CD14-positive monocyte (primary cell): ENCODE data around the gene ULK4. TPM values are rescaled to one million over a fixed set of nuclear protein-coding genes. Genes with fewer than 3 reads are reported as not detected.

Experiments
- DNase-seq, 3 donors: peaks; one replicate each; pipeline ENCODE4 v3.0.0-alpha.2; 2011 to 2022
- H2AFZ ChIP-seq: 2 replicates; pipeline ENCODE4 v1.6.0; 2012; ENCODE audit warnings: mild to moderate bottlenecking, low read depth, low read length, inconsistent platforms; ENCODE audit not compliant: insufficient read depth, poor library complexity, severe bottlenecking
- H3K27ac ChIP-seq, 2 donors: 1 replicate in 1 of 2; 2 replicates in 1 of 2; pipeline ENCODE4 v1.5.1; 2012 to 2013; ENCODE audit warnings: low read length in 2 of 2, control low read depth in 1 of 2, inconsistent platforms in 1 of 2, low read depth in 1 of 2, mild to moderate bottlenecking in 1 of 2
- H3K27me3 ChIP-seq, 2 donors: one replicate each; pipeline versions ENCODE4 v1.6.0 to v1.6.1; 2011 to 2013; ENCODE audit warnings: low read length in 2 of 2; ENCODE audit not compliant: control insufficient read depth in 2 of 2, insufficient read depth in 2 of 2
- H3K36me3 ChIP-seq, 2 donors: replicated peaks in 1 of 2; 1 replicate in 1 of 2; 2 replicates in 1 of 2; pipeline versions ENCODE4 v1.5.1 to v1.6.1; 2012 to 2013; ENCODE audit warnings: low read length in 2 of 2, control low read depth in 1 of 2, inconsistent platforms in 1 of 2, mild to moderate bottlenecking in 1 of 2; ENCODE audit not compliant: insufficient read depth in 2 of 2, control insufficient read depth in 1 of 2
- H3K4me1 ChIP-seq, 2 donors: 1 replicate in 1 of 2; 2 replicates in 1 of 2; pipeline versions ENCODE4 v1.5.1 to v1.6.1; 2012 to 2013; ENCODE audit warnings: low read length in 2 of 2, control low read depth in 1 of 2, inconsistent platforms in 1 of 2, mild to moderate bottlenecking in 1 of 2, moderate library complexity in 1 of 2; ENCODE audit not compliant: insufficient read depth in 2 of 2, control insufficient read depth in 1 of 2
- H3K4me2 ChIP-seq: replicated peaks from 2 replicates; pipeline ENCODE3; 2012; ENCODE audit warnings: low read length, moderate library complexity, mild to moderate bottlenecking; ENCODE audit not compliant: poor library complexity, severe bottlenecking; ENCODE audit errors: extremely low read depth
- H3K4me3 ChIP-seq, 3 experiments: fragments of 200-600 bp in 1 of 3; sonication (generic) in 1 of 3; replicated peaks in 1 of 3; 1 replicate in 2 of 3; 2 replicates in 1 of 3; pipeline ENCODE4 v1.5.1; 2011 to 2013; ENCODE audit warnings: low read length in 3 of 3, mild to moderate bottlenecking in 3 of 3, control low read depth in 2 of 3, low read depth in 2 of 3, inconsistent platforms in 1 of 3, moderate library complexity in 1 of 3
- H3K79me2 ChIP-seq: 2 replicates; pipeline ENCODE4 v1.6.0; 2012; ENCODE audit warnings: mild to moderate bottlenecking, control low read depth, inconsistent platforms, low read length, moderate library complexity; ENCODE audit not compliant: insufficient read depth
- H3K9ac ChIP-seq: 2 replicates; pipeline ENCODE4 v1.6.0; 2017; ENCODE audit warnings: low read length, mild to moderate bottlenecking; ENCODE audit not compliant: insufficient read depth, poor library complexity, severe bottlenecking
- H3K9me3 ChIP-seq, 2 donors: replicated peaks in 1 of 2; 1 replicate in 1 of 2; 2 replicates in 1 of 2; pipeline versions ENCODE4 v1.5.1 to v1.6.1; 2012 to 2013; ENCODE audit warnings: low read length in 2 of 2, control low read depth in 1 of 2; ENCODE audit not compliant: control insufficient read depth in 1 of 2, insufficient read depth in 1 of 2
- H4K20me1 ChIP-seq: 2 replicates; pipeline ENCODE4 v1.6.0; 2012; ENCODE audit warnings: mild to moderate bottlenecking, low read length, control low read depth, moderate library complexity; ENCODE audit not compliant: insufficient read depth
- H3K27ac Mint-ChIP-seq, 7 donors: one replicate each; pipeline ENCODE4 v1.8.0; 2020; ENCODE audit warnings: mild to moderate bottlenecking in 7 of 7, mixed read lengths in 7 of 7, moderate library complexity in 6 of 7, inconsistent platforms in 2 of 7
- H3K27me3 Mint-ChIP-seq, 3 donors: one replicate each; pipeline ENCODE4 v1.8.0; 2021 to 2022; ENCODE audit warnings: low read depth in 3 of 3, mild to moderate bottlenecking in 3 of 3, mixed read lengths in 3 of 3, moderate library complexity in 3 of 3, inconsistent platforms in 1 of 3
- H3K36me3 Mint-ChIP-seq, 2 donors: one replicate each; pipeline ENCODE4 v1.8.0; 2020; ENCODE audit warnings: mixed read lengths in 2 of 2, inconsistent platforms in 1 of 2, mild to moderate bottlenecking in 1 of 2
- H3K4me1 Mint-ChIP-seq: one replicate; pipeline ENCODE4 v1.8.0; 2020; ENCODE audit warnings: mild to moderate bottlenecking, mixed read lengths
- H3K4me3 Mint-ChIP-seq, 2 donors: one replicate each; pipeline ENCODE4 v1.8.0; 2020; ENCODE audit warnings: mild to moderate bottlenecking in 2 of 2, mixed read lengths in 2 of 2, moderate library complexity in 1 of 2
- H3K9me3 Mint-ChIP-seq, 7 donors: one replicate each; pipeline ENCODE4 v1.8.0; 2020 to 2022; ENCODE audit warnings: mixed read lengths in 7 of 7, mild to moderate bottlenecking in 6 of 7, moderate library complexity in 6 of 7, inconsistent platforms in 2 of 7
- CTCF ChIP-seq: fragments of 200-600 bp; IDR thresholded peaks from one replicate; pipeline ENCODE4 v1.8.0; 2022; ENCODE audit warnings: antibody characterized with exemption, mild to moderate bottlenecking
- WGBS: methylation state at CpG from one replicate; pipeline ENCODE4 v1.1.5; 2013; ENCODE audit warnings: missing lambda C conversion rate; ENCODE audit not compliant: insufficient coverage; 5-methylcytosine and 5-hydroxymethylcytosine counted together
- intact Hi-C, 2 donors: fragments of 100-400 bp; cut with micrococcal nuclease; formaldehyde crosslinking; loops; one replicate each; pipeline versions ENCODE4 v1.15.0 to v1.15.1; 2023
- polyA plus RNA-seq, 3 donors: library from polyadenylated mRNA; depleted of rRNA in 1 of 3; unstranded in 2 of 3; stranded (reverse) in 1 of 3; fragments of 300-500 nt in 2 of 3; fragments of >200 nt in 1 of 3; fragmentation: Illumina TruSeq in 2 of 3; gene quantifications; 1 replicate in 2 of 3; 2 replicates in 1 of 3; pipeline ENCODE4 v1.2.3, GENCODE V29; 2012 to 2021

ULK4 gene
- polyA plus RNA-seq, 3 donors, result 6.7 to 14.0 (median 11.8) TPM

- H3K36me3 Mint-ChIP-seq, result no peaks in the 10 kb centered on the region
- no peak overlapping the region for H3K27ac Mint-ChIP-seq
- DNase-seq, result no peak
- no peak overlapping the region for H3K4me2 ChIP-seq
- H3K4me1 Mint-ChIP-seq, result no peaks in the 10 kb centered on the region
- no peak overlapping the region for H3K4me3 Mint-ChIP-seq
- H2AFZ ChIP-seq, result no peak overlapping the region
- no peak overlapping the region for H3K9ac ChIP-seq
- H3K27me3 ChIP-seq, result no peaks in the 10 kb centered on the region
- no peak overlapping the region for H3K4me3 ChIP-seq
- no peaks in the 10 kb centered on the region for H3K9me3 ChIP-seq
- no peaks in the 10 kb centered on the region for H3K4me1 ChIP-seq
- H4K20me1 ChIP-seq, result no peaks in the 10 kb centered on the region
- WGBS, result no CpG with 5 or more reads among the region's 1 CpG
- no peaks in the 10 kb centered on the region for H3K36me3 ChIP-seq
- TF ChIP-seq CTCF, result no peak
- no peaks in the 10 kb centered on the region for H3K27me3 Mint-ChIP-seq
- no peaks in the 10 kb centered on the region for H3K79me2 ChIP-seq
- intact Hi-C loops, result no loop called here
- no peak overlapping the region for H3K27ac ChIP-seq
- H3K9me3 Mint-ChIP-seq, result peaks cover 0 to 6% (median 2%) of the 10 kb centered on the region in 7 donors
Measured at GRCh38 chr3:41293169-41293681, 668.7 kb downstream of the ULK4 start.

GRCh38 chr3:41290736-41291135 lies 671.2 kb downstream of the ULK4 start:
- peaks cover 0 to 6% (median 2%) of the 10 kb centered on the region in 7 donors for H3K9me3 Mint-ChIP-seq
- no peak overlapping the region for H3K27ac Mint-ChIP-seq
- Histone ChIP-seq H3K4me1 (no peaks in the 10 kb centered on the region), H4K20me1 (no peaks in the 10 kb centered on the region), H3K9me3 (no peaks in the 10 kb centered on the region), H3K4me3 (no peak overlapping the region), H2AFZ (no peak overlapping the region), H3K27ac (no peak overlapping the region), H3K36me3 (no peaks in the 10 kb centered on the region), H3K27me3 (no peaks in the 10 kb centered on the region), H3K9ac (no peak overlapping the region), H3K4me2 (no peak overlapping the region), H3K79me2 (no peaks in the 10 kb centered on the region)
- no peaks in the 10 kb centered on the region for H3K36me3 Mint-ChIP-seq
- no peak for TF ChIP-seq CTCF
- intact Hi-C loops, result no loop called here
- DNase-seq, result no peak
- H3K4me1 Mint-ChIP-seq, result no peaks in the 10 kb centered on the region
- peaks cover 0 to 2% (median 0%) of the 10 kb centered on the region in 3 donors for H3K27me3 Mint-ChIP-seq
- no peak overlapping the region for H3K4me3 Mint-ChIP-seq
- no CpG with 5 or more reads among the region's 4 CpGs for WGBS
